ENCODE results near the gene MPRIP.

DNA sequence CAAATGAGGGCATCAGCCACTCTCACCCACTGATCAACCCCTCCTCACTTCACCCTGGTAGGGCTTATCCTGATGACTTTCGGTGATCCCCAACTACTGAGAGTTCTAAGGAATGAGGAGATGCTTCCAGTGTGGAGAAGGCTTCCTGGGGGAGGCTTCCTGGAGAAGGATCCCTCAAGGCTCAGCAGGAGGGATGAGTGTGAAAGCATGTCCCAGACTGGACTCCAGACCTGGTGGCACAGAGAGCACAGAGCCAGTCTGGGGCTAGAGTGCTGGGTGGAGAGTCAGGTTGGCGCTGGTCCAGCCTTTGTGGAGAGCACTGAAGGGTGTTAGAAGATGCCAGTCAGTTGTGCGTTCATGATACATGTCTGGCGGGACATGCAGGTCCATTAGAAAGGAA lies 110.1 kb downstream of the MPRIP start:
- TF ChIP-seq, protein P1, sequence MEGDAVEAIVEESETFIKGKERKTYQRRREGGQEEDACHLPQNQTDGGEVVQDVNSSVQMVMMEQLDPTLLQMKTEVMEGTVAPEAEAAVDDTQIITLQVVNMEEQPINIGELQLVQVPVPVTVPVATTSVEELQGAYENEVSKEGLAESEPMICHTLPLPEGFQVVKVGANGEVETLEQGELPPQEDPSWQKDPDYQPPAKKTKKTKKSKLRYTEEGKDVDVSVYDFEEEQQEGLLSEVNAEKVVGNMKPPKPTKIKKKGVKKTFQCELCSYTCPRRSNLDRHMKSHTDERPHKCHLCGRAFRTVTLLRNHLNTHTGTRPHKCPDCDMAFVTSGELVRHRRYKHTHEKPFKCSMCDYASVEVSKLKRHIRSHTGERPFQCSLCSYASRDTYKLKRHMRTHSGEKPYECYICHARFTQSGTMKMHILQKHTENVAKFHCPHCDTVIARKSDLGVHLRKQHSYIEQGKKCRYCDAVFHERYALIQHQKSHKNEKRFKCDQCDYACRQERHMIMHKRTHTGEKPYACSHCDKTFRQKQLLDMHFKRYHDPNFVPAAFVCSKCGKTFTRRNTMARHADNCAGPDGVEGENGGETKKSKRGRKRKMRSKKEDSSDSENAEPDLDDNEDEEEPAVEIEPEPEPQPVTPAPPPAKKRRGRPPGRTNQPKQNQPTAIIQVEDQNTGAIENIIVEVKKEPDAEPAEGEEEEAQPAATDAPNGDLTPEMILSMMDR (IDR thresholded peaks at IDR 0.05 in 8 of 11, conservative IDR thresholded peaks at IDR 0.05 in 3 of 11) = no peak
- no peak for TF ChIP-seq POLR2AphosphoS5 (IDR thresholded peaks at IDR 0.05)
